ENCODE measurements around the gene KSR1.

Gene KSR1

DNA sequence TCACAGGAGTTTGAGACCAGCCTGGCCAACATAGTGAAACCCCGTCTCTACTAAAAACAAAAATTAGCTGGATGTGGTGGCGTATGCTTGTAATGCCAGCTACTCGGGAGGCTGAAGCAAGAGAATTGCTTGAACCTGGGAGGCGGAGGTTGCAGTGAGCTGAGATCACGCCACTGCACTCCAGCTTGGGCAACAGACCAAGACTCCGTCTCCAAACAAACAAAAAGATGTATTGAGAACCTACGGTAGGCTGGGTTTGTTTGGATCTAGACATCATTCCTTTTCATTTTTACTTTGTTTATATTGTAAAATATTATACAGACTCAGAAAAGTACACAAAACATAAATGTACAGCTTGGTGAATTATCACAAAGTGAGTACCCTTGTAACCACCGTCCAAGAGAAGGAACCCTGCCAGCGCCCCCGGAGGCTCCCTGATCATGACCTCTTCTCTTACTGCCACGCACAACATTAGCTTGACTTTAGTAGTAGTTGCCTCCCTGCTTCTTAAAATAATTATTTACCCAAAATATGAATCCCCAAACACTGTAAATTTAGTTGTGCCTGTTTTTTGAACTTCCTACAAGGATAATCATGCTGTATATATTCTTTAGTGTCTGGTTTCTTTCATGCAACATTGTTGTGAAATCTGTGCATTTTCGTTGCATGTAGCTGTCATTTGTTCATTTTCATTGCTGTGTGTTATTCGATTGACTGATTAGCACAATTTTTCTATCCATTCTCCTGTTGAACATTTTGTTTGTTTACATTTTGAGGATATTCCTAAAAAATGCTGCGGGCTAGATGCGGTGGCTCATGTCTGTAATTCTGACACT lies 56.5 kb downstream of the KSR1 start:
- H3K4me1 Mint-ChIP-seq (ENCODE audit: low read depth): peaks cover 39% of the 10 kb centered on the region
- H3K9me3 Mint-ChIP-seq: no peaks in the 10 kb centered on the region
- no peak overlapping the region for H3K27ac Mint-ChIP-seq
- no peak overlapping the region for H3K4me3 Mint-ChIP-seq
- no peaks in the 10 kb centered on the region for H3K27me3 Mint-ChIP-seq (ENCODE audit: low read depth)
- H3K36me3 Mint-ChIP-seq (ENCODE audit: low read depth): peaks cover 7% of the 10 kb centered on the region

DNA sequence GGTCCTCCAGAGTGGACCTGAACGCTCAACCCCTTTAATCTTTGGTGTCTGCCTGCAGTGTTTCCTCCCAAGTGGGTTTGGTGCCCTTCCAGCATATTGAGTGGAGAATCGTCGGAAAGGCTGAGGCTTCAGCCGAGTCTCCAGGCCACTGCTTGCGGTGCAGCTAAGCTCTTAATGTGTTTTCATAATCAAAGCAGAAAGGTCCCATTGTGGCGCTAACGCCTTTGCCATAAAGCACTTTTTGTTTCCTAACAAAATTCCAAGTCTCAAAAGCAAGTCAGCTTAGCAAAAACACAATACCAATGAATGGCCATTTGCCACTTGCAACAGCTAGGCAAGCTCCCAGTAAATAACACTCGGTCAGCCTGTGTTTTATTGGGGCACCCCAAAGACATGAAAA lies 57.6 kb downstream of the KSR1 start:
- Mint-ChIP-seq H3K36me3 (ENCODE audit: low read depth) (peaks cover 7% of the 10 kb centered on the region), H3K27ac (no peak overlapping the region), H3K27me3 (ENCODE audit: low read depth) (no peaks in the 10 kb centered on the region), H3K4me1 (ENCODE audit: low read depth) (peaks cover 41% of the 10 kb centered on the region), H3K4me3 (no peak overlapping the region), H3K9me3 (no peaks in the 10 kb centered on the region)

GRCh38 chr17:27514595-27515413 lies 58.6 kb downstream of the KSR1 start:
- Mint-ChIP-seq H3K4me3 (no peak overlapping the region), H3K36me3 (ENCODE audit: low read depth) (peaks cover 7% of the 10 kb centered on the region), H3K9me3 (no peaks in the 10 kb centered on the region), H3K4me1 (ENCODE audit: low read depth) (peaks cover 48% of the 10 kb centered on the region), H3K27me3 (ENCODE audit: low read depth) (no peaks in the 10 kb centered on the region), H3K27ac (no peak overlapping the region)

- Mint-ChIP-seq H3K4me1 (ENCODE audit: low read depth) (peaks cover 51% of the 10 kb centered on the region), H3K9me3 (no peaks in the 10 kb centered on the region), H3K36me3 (ENCODE audit: low read depth) (peaks cover 6% of the 10 kb centered on the region), H3K4me3 (no peak overlapping the region), H3K27me3 (ENCODE audit: low read depth) (no peaks in the 10 kb centered on the region), H3K27ac (peak overlapping the region; percentile 12)
Observed at GRCh38 chr17:27518048-27518447, 61.8 kb downstream of the KSR1 start.

DNA sequence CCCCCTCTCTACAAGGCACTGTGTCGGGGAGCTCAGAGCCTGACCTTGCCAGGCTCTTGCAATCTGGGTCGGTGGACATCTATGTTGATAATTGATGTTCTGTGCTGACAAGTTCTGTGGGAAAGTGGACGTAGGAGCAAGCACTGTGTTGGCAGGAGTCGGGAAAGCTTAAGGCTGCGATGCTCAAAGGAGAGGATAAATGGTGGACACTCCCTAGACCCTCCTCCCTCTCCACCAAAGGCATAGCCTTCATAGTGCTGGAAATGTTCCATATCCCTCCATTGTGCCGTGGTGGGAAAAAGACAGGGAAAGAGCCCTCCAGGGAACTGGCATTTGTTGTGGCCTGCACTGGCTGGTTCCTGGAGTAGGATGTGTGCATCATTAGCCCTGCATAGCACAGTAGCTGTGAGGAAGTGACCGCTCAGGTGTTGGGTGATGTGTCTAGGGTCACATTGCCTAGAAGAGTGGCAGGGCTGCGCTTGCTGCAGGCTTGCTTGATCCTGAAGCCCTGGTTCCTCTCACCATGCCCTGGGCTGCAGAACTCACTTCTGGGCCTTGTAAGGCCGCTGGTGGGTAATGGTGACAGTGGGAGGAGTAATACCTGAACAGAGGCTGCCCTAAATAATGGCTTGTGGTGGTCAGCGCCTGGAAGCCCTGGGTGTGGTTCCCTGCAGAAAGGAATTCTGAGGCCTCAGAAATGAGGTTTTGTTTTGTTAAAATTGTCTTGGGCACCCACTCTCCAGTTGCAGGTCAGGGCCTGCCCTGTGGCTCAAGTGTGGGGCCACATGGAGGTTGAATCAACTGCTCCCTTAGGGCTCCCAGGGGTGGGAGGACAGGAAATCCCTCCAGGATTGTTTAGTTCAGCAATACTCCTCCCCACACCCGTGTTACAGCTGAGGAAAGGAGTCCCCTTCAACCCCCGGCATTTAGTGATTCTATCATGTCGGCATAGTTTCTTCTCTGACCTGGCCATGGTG lies 62.6 kb downstream of the KSR1 start:
- no peaks in the 10 kb centered on the region for H3K27me3 Mint-ChIP-seq (ENCODE audit: low read depth)
- no peak overlapping the region for H3K4me3 Mint-ChIP-seq
- H3K36me3 Mint-ChIP-seq (ENCODE audit: low read depth): peaks cover 5% of the 10 kb centered on the region

DNA sequence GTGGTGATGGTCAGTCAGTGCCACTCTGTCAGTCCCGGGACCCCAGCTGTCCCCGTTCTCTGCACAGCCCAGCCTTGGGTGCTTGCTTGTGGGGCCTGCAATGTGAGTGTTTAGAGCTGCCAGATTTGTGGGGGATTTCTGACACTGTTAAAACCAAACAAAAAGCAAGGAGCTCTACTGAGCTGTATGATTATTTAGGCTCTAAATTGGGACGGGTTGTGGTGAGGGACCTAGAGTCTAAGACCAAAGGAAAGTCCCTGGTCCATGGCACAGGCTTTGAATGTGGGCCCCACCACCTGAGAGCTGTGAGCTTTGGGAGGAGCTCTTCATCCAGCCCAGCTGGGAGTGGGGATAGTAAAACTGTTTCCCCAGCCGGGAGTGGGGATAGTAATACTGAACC lies 63.3 kb downstream of the KSR1 start:
- Mint-ChIP-seq H3K27ac (peak overlapping the region; percentile 53), H3K36me3 (ENCODE audit: low read depth) (peaks cover 8% of the 10 kb centered on the region), H3K4me1 (ENCODE audit: low read depth) (peaks cover 62% of the 10 kb centered on the region), H3K9me3 (no peaks in the 10 kb centered on the region), H3K4me3 (no peak overlapping the region), H3K27me3 (ENCODE audit: low read depth) (no peaks in the 10 kb centered on the region)

More for the DNA sequence above, 62.6 kb downstream of the KSR1 start:
- Mint-ChIP-seq H3K27ac (no peak overlapping the region), H3K9me3 (no peaks in the 10 kb centered on the region), H3K4me1 (ENCODE audit: low read depth) (peaks cover 55% of the 10 kb centered on the region)

GRCh38 chr17:27520491-27521185 lies 64.4 kb downstream of the KSR1 start:
- Mint-ChIP-seq H3K9me3 (no peaks in the 10 kb centered on the region), H3K4me3 (no peak overlapping the region), H3K27ac (peak overlapping the region; percentile 53), H3K4me1 (ENCODE audit: low read depth) (peaks cover 67% of the 10 kb centered on the region), H3K27me3 (ENCODE audit: low read depth) (no peaks in the 10 kb centered on the region), H3K36me3 (ENCODE audit: low read depth) (peaks cover 8% of the 10 kb centered on the region)

DNA sequence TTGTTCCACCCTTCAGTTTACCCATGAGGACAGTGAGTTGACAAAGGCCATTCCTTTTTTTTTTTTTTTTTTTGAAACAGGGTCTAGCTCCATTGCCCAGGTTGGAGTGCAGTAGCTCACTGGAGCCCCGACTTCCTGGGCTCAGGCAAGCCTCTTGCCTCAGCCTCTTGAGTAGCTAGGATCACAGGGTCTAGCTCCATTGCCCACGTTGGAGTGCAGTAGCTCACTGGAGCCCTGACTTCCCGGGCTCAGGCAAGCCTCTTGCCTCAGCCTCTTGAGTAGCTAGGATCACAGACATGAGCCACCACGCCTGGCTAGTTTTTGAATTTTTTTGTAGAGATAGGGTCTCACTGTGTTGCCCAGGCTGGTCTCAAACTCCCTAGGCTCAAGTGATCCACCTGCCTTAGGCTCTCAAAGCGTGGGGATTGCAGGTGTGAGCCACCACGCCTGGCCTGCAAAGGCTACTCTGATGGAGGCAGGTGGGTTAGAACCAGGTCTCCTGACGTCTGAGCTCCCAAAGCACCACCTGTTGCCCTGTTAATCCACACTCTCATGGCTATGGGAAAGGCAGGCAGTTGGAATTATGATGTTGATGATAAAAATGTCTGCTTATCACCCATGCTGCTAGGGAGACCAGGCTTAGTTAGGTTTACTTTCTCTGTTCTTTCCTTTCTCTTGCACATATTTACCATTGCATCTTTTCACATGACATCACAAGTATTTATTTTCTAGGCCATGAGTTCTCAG lies 65.2 kb downstream of the KSR1 start:
- Mint-ChIP-seq H3K36me3 (ENCODE audit: low read depth) (peaks cover 10% of the 10 kb centered on the region), H3K27ac (no peak overlapping the region), H3K9me3 (no peaks in the 10 kb centered on the region), H3K4me1 (ENCODE audit: low read depth) (peaks cover 66% of the 10 kb centered on the region), H3K27me3 (ENCODE audit: low read depth) (no peaks in the 10 kb centered on the region), H3K4me3 (no peak overlapping the region)

GRCh38 chr17:27522028-27522635 lies 65.9 kb downstream of the KSR1 start:
- H3K36me3 Mint-ChIP-seq (ENCODE audit: low read depth): peaks cover 13% of the 10 kb centered on the region

GRCh38 chr17:27523712-27524111 lies 67.5 kb downstream of the KSR1 start:
- Mint-ChIP-seq H3K27ac (no peak overlapping the region), H3K36me3 (ENCODE audit: low read depth) (peaks cover 13% of the 10 kb centered on the region)

More at GRCh38 chr17:27522028-27522635, 65.9 kb downstream of the KSR1 start:
- no peak overlapping the region for H3K4me3 Mint-ChIP-seq
- H3K4me1 Mint-ChIP-seq (ENCODE audit: low read depth): peaks cover 72% of the 10 kb centered on the region
- no peaks in the 10 kb centered on the region for H3K9me3 Mint-ChIP-seq
- H3K27me3 Mint-ChIP-seq (ENCODE audit: low read depth): no peaks in the 10 kb centered on the region
- no peak overlapping the region for H3K27ac Mint-ChIP-seq

GRCh38 chr17:27524594-27524993 lies 68.3 kb downstream of the KSR1 start:
- peak overlapping the region; percentile 43 for H3K27ac Mint-ChIP-seq
- no peaks in the 10 kb centered on the region for H3K9me3 Mint-ChIP-seq
- no peaks in the 10 kb centered on the region for H3K27me3 Mint-ChIP-seq (ENCODE audit: low read depth)
- H3K4me3 Mint-ChIP-seq: no peak overlapping the region
- H3K36me3 Mint-ChIP-seq (ENCODE audit: low read depth): peaks cover 18% of the 10 kb centered on the region
- peaks cover 72% of the 10 kb centered on the region for H3K4me1 Mint-ChIP-seq (ENCODE audit: low read depth)

More at GRCh38 chr17:27523712-27524111, 67.5 kb downstream of the KSR1 start:
- Mint-ChIP-seq H3K4me1 (ENCODE audit: low read depth) (peaks cover 72% of the 10 kb centered on the region), H3K4me3 (no peak overlapping the region), H3K9me3 (no peaks in the 10 kb centered on the region), H3K27me3 (ENCODE audit: low read depth) (no peaks in the 10 kb centered on the region)

DNA sequence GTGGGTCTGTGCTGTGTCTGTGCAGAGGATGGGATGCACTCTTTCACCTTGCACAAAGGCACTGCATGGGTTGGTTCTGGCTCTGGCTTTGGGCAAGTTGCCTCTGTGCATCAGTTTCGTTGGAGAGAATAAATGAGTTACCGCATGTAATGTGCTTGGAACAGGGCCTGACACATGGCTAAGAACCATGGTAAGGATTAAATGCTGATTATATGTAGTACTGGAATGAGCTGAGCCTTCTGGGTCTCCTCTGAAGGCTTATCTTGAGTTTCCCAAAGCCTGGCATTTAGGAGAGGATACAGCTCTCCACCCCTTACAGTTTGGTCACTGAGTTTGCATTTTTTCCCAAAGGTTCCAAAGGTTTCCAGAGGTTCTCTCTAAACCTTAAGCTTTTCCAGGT lies 69.1 kb downstream of the KSR1 start:
- Mint-ChIP-seq H3K4me1 (ENCODE audit: low read depth) (peaks cover 72% of the 10 kb centered on the region), H3K9me3 (no peaks in the 10 kb centered on the region), H3K36me3 (ENCODE audit: low read depth) (peaks cover 19% of the 10 kb centered on the region), H3K27me3 (ENCODE audit: low read depth) (no peaks in the 10 kb centered on the region), H3K4me3 (no peak overlapping the region), H3K27ac (no peak overlapping the region)

All from T-helper 1 cell treated with Interleukin-12 subunit alpha and Interleukin-12 subunit beta and Interleukin-4 antibody, amounts not matched to agents 30 μg/mL and 1 μg/mL, for 36 hours (primary cell).